SK-N-MC (cell line): ENCODE data around the gene MGMT.

Experiments
- DNase-seq: peaks from one replicate; pipeline ENCODE4 v3.0.0-alpha.2; 2011; ENCODE audit warnings: low read depth, low spot score
- H3K27ac ChIP-seq: fragments of 200-600 bp; sonication (generic); 2 replicates; pipeline ENCODE4 v1.5.1; 2016; ENCODE audit warnings: mixed run types
- H3K36me3 ChIP-seq: fragments of 200-600 bp; sonication (generic); 2 replicates; pipeline ENCODE4 v1.6.1; 2017; ENCODE audit warnings: antibody characterized with exemption, low read length, mixed read lengths; ENCODE audit not compliant: insufficient read depth
- H3K4me3 ChIP-seq: fragments of 200-600 bp; sonication (generic); 2 replicates; pipeline ENCODE4 v1.5.1; 2016
- H3K9ac ChIP-seq: fragments of 200-600 bp; sonication (generic); 2 replicates; pipeline ENCODE4 v1.8.0; 2017; ENCODE audit warnings: mixed run types, mixed read lengths; ENCODE audit not compliant: insufficient read length
- H3K9me3 ChIP-seq: fragments of 200-600 bp; sonication (generic); 2 replicates; pipeline ENCODE4 v1.6.1; 2017; ENCODE audit warnings: low read depth, mild to moderate bottlenecking, antibody characterized with exemption, low read length, moderate library complexity, mixed read lengths
- EZH2 ChIP-seq: fragments of 200-600 bp; sonication (generic); IDR thresholded peaks from one replicate; pipeline ENCODE4 v1.6.1; 2017; ENCODE audit warnings: antibody characterized with exemption
- FOXP2 ChIP-seq: optimal IDR thresholded peaks from 2 replicates; pipeline ENCODE3; 2011; ENCODE audit warnings: mild to moderate bottlenecking, moderate library complexity; ENCODE audit not compliant: insufficient read depth; ENCODE audit errors: extremely low read length, control extremely low read depth
- POLR2AphosphoS5 ChIP-seq: IDR thresholded peaks from 2 replicates; pipeline ENCODE4 v1.6.1; 2012; ENCODE audit warnings: mild to moderate bottlenecking, low read depth, low read length, borderline replicate concordance

The MGMT gene

GRCh38 chr10:129581827-129582411, 114.9 kb downstream of the MGMT start:
- Histone ChIP-seq H3K36me3 (no peaks in the 10 kb centered on the region), H3K27ac (no peak overlapping the region)
- no peak for DNase-seq

GRCh38 chr10:129583831-129584230, 116.8 kb downstream of the MGMT start:
- Histone ChIP-seq H3K9me3 (no peaks in the 10 kb centered on the region), H3K4me3 (no peak overlapping the region), H3K36me3 (no peaks in the 10 kb centered on the region), H3K9ac (no peak overlapping the region), H3K27ac (no peak overlapping the region)
- TF ChIP-seq POLR2AphosphoS5 (no peak), EZH2 (no peak), FOXP2 (no peak)
- DNase-seq: no peak

More at GRCh38 chr10:129581827-129582411, 114.9 kb downstream of the MGMT start:
- Histone ChIP-seq H3K4me3 (no peak overlapping the region), H3K9ac (no peak overlapping the region), H3K9me3 (no peaks in the 10 kb centered on the region)
- no peak for TF ChIP-seq FOXP2
- TF ChIP-seq POLR2AphosphoS5: no peak
- no peak for TF ChIP-seq EZH2

- TF ChIP-seq EZH2: no peak
- no peak for TF ChIP-seq POLR2AphosphoS5
- TF ChIP-seq FOXP2: no peak
- no peaks in the 10 kb centered on the region for H3K9me3 ChIP-seq
- no peak overlapping the region for H3K9ac ChIP-seq
- DNase-seq: no peak
- H3K27ac ChIP-seq: no peak overlapping the region
- no peak overlapping the region for H3K4me3 ChIP-seq
- no peaks in the 10 kb centered on the region for H3K36me3 ChIP-seq
Observed at GRCh38 chr10:129586898-129587443, 119.9 kb downstream of the MGMT start.

- TF ChIP-seq FOXP2 (no peak), POLR2AphosphoS5 (no peak), EZH2 (no peak)
- no peak overlapping the region for H3K9ac ChIP-seq
- no peak overlapping the region for H3K4me3 ChIP-seq
- no peak overlapping the region for H3K27ac ChIP-seq
- no peak for DNase-seq
- H3K9me3 ChIP-seq: no peaks in the 10 kb centered on the region
- H3K36me3 ChIP-seq: no peaks in the 10 kb centered on the region
Observed at GRCh38 chr10:129589546-129589945, 122.5 kb downstream of the MGMT start.

- no peak for DNase-seq
- Histone ChIP-seq H3K36me3 (no peaks in the 10 kb centered on the region), H3K9ac (no peak overlapping the region), H3K9me3 (no peaks in the 10 kb centered on the region), H3K4me3 (no peak overlapping the region), H3K27ac (no peak overlapping the region)
- no peak for TF ChIP-seq POLR2AphosphoS5
- no peak for TF ChIP-seq EZH2
- TF ChIP-seq FOXP2: no peak
Observed at GRCh38 chr10:129593953-129594352, 126.9 kb downstream of the MGMT start.

- no peak overlapping the region for H3K27ac ChIP-seq
- H3K36me3 ChIP-seq: no peaks in the 10 kb centered on the region
- H3K9me3 ChIP-seq: no peaks in the 10 kb centered on the region
- no peak overlapping the region for H3K4me3 ChIP-seq
- no peak for TF ChIP-seq EZH2
- no peak for TF ChIP-seq POLR2AphosphoS5
- no peak for TF ChIP-seq FOXP2
- DNase-seq: no peak
- H3K9ac ChIP-seq: no peak overlapping the region
Observed at GRCh38 chr10:129594811-129595210, 127.8 kb downstream of the MGMT start.

- TF ChIP-seq POLR2AphosphoS5: no peak
- no peak for TF ChIP-seq FOXP2
- no peak for TF ChIP-seq EZH2
- H3K9ac ChIP-seq: no peak overlapping the region
- no peaks in the 10 kb centered on the region for H3K9me3 ChIP-seq
- no peaks in the 10 kb centered on the region for H3K36me3 ChIP-seq
- H3K27ac ChIP-seq: no peak overlapping the region
- H3K4me3 ChIP-seq: no peak overlapping the region
- no peak for DNase-seq
Observed at GRCh38 chr10:129598413-129598812, 131.4 kb downstream of the MGMT start.

- no peak overlapping the region for H3K4me3 ChIP-seq
- DNase-seq: no peak
- no peak overlapping the region for H3K27ac ChIP-seq
- H3K9ac ChIP-seq: no peak overlapping the region
- no peak for TF ChIP-seq FOXP2
- TF ChIP-seq EZH2: no peak
- no peak for TF ChIP-seq POLR2AphosphoS5
- H3K9me3 ChIP-seq: no peaks in the 10 kb centered on the region
- H3K36me3 ChIP-seq: no peaks in the 10 kb centered on the region
Observed at GRCh38 chr10:129599160-129599559, 132.1 kb downstream of the MGMT start.

- no peak overlapping the region for H3K9ac ChIP-seq
Observed at GRCh38 chr10:129601737-129602136, 134.7 kb downstream of the MGMT start.

More at GRCh38 chr10:129601737-129602136, 134.7 kb downstream of the MGMT start:
- no peak for DNase-seq
- no peaks in the 10 kb centered on the region for H3K36me3 ChIP-seq
- H3K27ac ChIP-seq: no peak overlapping the region
- no peaks in the 10 kb centered on the region for H3K9me3 ChIP-seq
- no peak overlapping the region for H3K4me3 ChIP-seq
- TF ChIP-seq POLR2AphosphoS5 (no peak), FOXP2 (no peak), EZH2 (no peak)
